ENCODE measurements around the gene TBC1D3B. TPM values are rescaled to one million over a fixed set of nuclear protein-coding genes. Genes with fewer than 3 reads are reported as not detected.

The TBC1D3B gene
- total RNA-seq, 1 experiment from 2014 or later: 1.4 TPM

DNA sequence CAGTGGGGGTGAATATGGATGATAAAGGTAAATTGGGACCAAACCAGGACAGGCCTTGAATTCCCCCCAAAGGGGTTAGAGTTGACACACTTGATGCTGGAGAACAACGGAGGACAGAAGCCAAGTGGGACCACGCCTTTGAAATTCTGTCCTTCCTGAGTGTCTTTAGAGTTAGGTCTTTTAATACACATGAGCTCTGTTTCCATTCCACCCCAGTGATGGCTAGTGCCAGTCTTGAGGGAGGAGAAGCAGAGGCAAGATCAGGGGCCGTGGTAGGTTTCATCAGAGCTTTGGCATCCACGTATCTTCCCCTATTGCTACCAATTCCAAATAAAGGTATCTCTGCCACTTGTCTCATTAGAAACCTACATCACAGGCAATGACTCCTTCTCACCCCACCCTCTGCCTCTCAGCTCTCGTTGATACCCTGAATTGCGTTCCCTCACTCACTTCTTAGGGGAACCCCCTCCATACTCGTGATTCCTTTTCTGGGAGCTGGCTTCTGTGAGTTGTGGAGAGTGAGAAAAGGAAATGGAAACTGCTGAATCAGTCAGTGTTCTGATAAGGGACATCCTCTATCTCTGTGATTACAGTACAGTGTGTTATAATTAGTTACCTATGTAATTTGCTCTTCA, 22.5 kb upstream of the TBC1D3B start:
- Histone ChIP-seq H3K4me3 (ENCODE audit: low read length) (no peak overlapping the region), H3K79me2 (ENCODE audit: low read length) (no peaks in the 10 kb centered on the region), H3K9me2 (replicated peaks; ENCODE audit: low read length) (no peaks in the 10 kb centered on the region), H4K20me1 (ENCODE audit: low read length) (no peaks in the 10 kb centered on the region), H3K27me3 (ENCODE audit: low read length) (0 out of 2 replicates have a peak, but pooled peaks cover 5% of the 10 kb centered on the region), H3K4me1 (ENCODE audit: insufficient read depth, low read length) (no peaks in the 10 kb centered on the region), H3K9me3 (ENCODE audit: low read length) (no peaks in the 10 kb centered on the region), H3K36me3 (ENCODE audit: low read depth, low read length) (no peaks in the 10 kb centered on the region), H2AFZ (ENCODE audit: low read length) (no peak overlapping the region), H3K9ac (ENCODE audit: low read length) (no peak overlapping the region), H3K4me2 (ENCODE audit: low read length) (no peak overlapping the region), H3F3A (ENCODE audit: low read length, unreplicated experiment) (no peaks in the 10 kb centered on the region), H3K27ac (ENCODE audit: low read length) (no peak overlapping the region)
- intact Hi-C loops (cut with micrococcal nuclease): no loop called here
- TF ChIP-seq, protein P1, sequence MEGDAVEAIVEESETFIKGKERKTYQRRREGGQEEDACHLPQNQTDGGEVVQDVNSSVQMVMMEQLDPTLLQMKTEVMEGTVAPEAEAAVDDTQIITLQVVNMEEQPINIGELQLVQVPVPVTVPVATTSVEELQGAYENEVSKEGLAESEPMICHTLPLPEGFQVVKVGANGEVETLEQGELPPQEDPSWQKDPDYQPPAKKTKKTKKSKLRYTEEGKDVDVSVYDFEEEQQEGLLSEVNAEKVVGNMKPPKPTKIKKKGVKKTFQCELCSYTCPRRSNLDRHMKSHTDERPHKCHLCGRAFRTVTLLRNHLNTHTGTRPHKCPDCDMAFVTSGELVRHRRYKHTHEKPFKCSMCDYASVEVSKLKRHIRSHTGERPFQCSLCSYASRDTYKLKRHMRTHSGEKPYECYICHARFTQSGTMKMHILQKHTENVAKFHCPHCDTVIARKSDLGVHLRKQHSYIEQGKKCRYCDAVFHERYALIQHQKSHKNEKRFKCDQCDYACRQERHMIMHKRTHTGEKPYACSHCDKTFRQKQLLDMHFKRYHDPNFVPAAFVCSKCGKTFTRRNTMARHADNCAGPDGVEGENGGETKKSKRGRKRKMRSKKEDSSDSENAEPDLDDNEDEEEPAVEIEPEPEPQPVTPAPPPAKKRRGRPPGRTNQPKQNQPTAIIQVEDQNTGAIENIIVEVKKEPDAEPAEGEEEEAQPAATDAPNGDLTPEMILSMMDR (conservative IDR thresholded peaks at IDR 0.05; ENCODE audit: low read depth, low read length): no peak
- no peak for TF ChIP-seq EZH2phosphoT487 (IDR thresholded peaks at IDR 0.05; ENCODE audit: borderline replicate concordance, low read length)
- TF ChIP-seq EZH2 (IDR thresholded peaks at IDR 0.05; ENCODE audit: low read length, unreplicated experiment): no peak
- ChIA-PET CTCF (no interaction called here), POLR2A (ENCODE audit: unreplicated experiment) (no interaction called here)
- ATAC-seq (no peak), DNase-seq (no peak)
- BruUV-seq (replicated peaks): no TSS peak

GRCh38 chr17:36197387-36197703, 20.9 kb upstream of the TBC1D3B start:
- no peak overlapping the region for H3K4me2 ChIP-seq (ENCODE audit: low read length)
- ChIA-PET CTCF (no interaction called here), POLR2A (ENCODE audit: unreplicated experiment) (no interaction called here)
- no peaks in the 10 kb centered on the region for H4K20me1 ChIP-seq (ENCODE audit: low read length)
- H3K27ac ChIP-seq (ENCODE audit: low read length): no peak overlapping the region
- ATAC-seq (no peak), DNase-seq (no peak)
- no peaks in the 10 kb centered on the region for H3K9me3 ChIP-seq (ENCODE audit: low read length)
- H3K79me2 ChIP-seq (ENCODE audit: low read length): no peaks in the 10 kb centered on the region
- H3K4me1 ChIP-seq (ENCODE audit: insufficient read depth, low read length): no peaks in the 10 kb centered on the region
- H3K9me2 ChIP-seq (replicated peaks; ENCODE audit: low read length): no peaks in the 10 kb centered on the region
- no peak overlapping the region for H3K4me3 ChIP-seq (ENCODE audit: low read length)
- H3K27me3 ChIP-seq (ENCODE audit: low read length): 0 out of 2 replicates have a peak, but pooled peaks cover 5% of the 10 kb centered on the region
- no peak overlapping the region for H3K9ac ChIP-seq (ENCODE audit: low read length)
- no peak overlapping the region for H2AFZ ChIP-seq (ENCODE audit: low read length)
- no peak for TF ChIP-seq EZH2 (IDR thresholded peaks at IDR 0.05; ENCODE audit: low read length, unreplicated experiment)
- no peak for TF ChIP-seq EZH2phosphoT487 (IDR thresholded peaks at IDR 0.05; ENCODE audit: borderline replicate concordance, low read length)
- TF ChIP-seq, protein P1 (conservative IDR thresholded peaks at IDR 0.05; ENCODE audit: low read depth, low read length): no peak
- no peaks in the 10 kb centered on the region for H3K36me3 ChIP-seq (ENCODE audit: low read depth, low read length)
- H3F3A ChIP-seq (ENCODE audit: low read length, unreplicated experiment): no peaks in the 10 kb centered on the region
- BruUV-seq (replicated peaks): no TSS peak
- intact Hi-C loops (cut with micrococcal nuclease): no loop called here

DNA sequence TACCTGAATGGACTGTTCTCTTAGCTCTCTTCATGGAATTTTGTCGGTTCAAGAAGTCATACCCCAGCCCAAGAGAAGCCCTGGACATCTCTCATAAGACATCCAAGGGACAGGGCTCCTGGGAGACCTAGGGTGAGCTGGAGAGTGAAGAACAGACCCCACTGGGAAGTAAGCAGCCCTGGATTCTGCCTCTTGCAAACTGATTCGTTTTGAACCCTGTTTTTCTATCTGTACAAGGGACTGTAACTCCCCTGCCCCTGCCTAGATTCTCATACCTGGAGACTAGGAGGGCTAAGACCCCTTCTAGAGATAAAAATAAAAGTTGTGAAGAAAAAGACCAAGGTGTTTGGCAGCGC, 19.7 kb upstream of the TBC1D3B start:
- Histone ChIP-seq H4K20me1 (ENCODE audit: low read length) (no peaks in the 10 kb centered on the region), H3K4me3 (ENCODE audit: low read length) (no peak overlapping the region), H3K9me2 (replicated peaks; ENCODE audit: low read length) (no peaks in the 10 kb centered on the region), H3K4me2 (ENCODE audit: low read length) (no peak overlapping the region), H3F3A (ENCODE audit: low read length, unreplicated experiment) (no peaks in the 10 kb centered on the region), H3K9me3 (ENCODE audit: low read length) (no peaks in the 10 kb centered on the region), H3K4me1 (ENCODE audit: insufficient read depth, low read length) (no peaks in the 10 kb centered on the region), H3K27ac (ENCODE audit: low read length) (no peak overlapping the region), H3K79me2 (ENCODE audit: low read length) (no peaks in the 10 kb centered on the region), H3K36me3 (ENCODE audit: low read depth, low read length) (no peaks in the 10 kb centered on the region), H3K27me3 (ENCODE audit: low read length) (0 out of 2 replicates have a peak, but pooled peaks cover 5% of the 10 kb centered on the region), H2AFZ (ENCODE audit: low read length) (no peak overlapping the region), H3K9ac (ENCODE audit: low read length) (no peak overlapping the region)
- intact Hi-C loops (cut with micrococcal nuclease): no loop called here
- ChIA-PET CTCF (no interaction called here), POLR2A (ENCODE audit: unreplicated experiment) (no interaction called here)
- no peak for TF ChIP-seq EZH2phosphoT487 (IDR thresholded peaks at IDR 0.05; ENCODE audit: borderline replicate concordance, low read length)
- TF ChIP-seq, protein P1 (conservative IDR thresholded peaks at IDR 0.05; ENCODE audit: low read depth, low read length): no peak
- no peak for TF ChIP-seq EZH2 (IDR thresholded peaks at IDR 0.05; ENCODE audit: low read length, unreplicated experiment)
- BruUV-seq (replicated peaks): no TSS peak
- ATAC-seq (no peak), DNase-seq (no peak)

All from PC-3 (cell line).